DMS 273 treated with DMSO at 0.1 percent for 48 hours (cell line): ENCODE data around the gene MDGA2.

Source experiments
- DNase-seq: peaks from one replicate; lab custom pipeline; 2025; lab: John Stamatoyannopoulos, UW

MDGA2 gene

GRCh38 chr14:46902837-46903236, 772.6 kb downstream of the MDGA2 start:
- DNase-seq: no peak

- no peak for DNase-seq
Measured at GRCh38 chr14:46894476-46894875, 780.9 kb downstream of the MDGA2 start.

- no peak for DNase-seq
Measured at GRCh38 chr14:46887144-46887543, 788.3 kb downstream of the MDGA2 start.

GRCh38 chr14:46885566-46885965, 789.8 kb downstream of the MDGA2 start:
- no peak for DNase-seq

GRCh38 chr14:46861753-46862152, 813.7 kb downstream of the MDGA2 start:
- no peak for DNase-seq

- DNase-seq: no peak
Measured at GRCh38 chr14:46840944-46841720, 834.3 kb downstream of the MDGA2 start.

- no peak for DNase-seq
Measured at GRCh38 chr14:46820291-46820690, 855.1 kb downstream of the MDGA2 start.

- DNase-seq: no peak
Measured at GRCh38 chr14:46819117-46819516, 856.3 kb downstream of the MDGA2 start.

- DNase-seq: no peak
Measured at GRCh38 chr14:46818147-46818546, 857.3 kb downstream of the MDGA2 start.

- no peak for DNase-seq
Measured at GRCh38 chr14:46793144-46793543, 882.3 kb downstream of the MDGA2 start.
